ENCODE data around the gene ARMC7. TPM values are rescaled to one million over a fixed set of nuclear protein-coding genes. Genes with fewer than 3 reads are reported as not detected.

The ARMC7 gene
- polyA plus RNA-seq, 1 donor from 2014 or later = 3.7 TPM

GRCh38 chr17:75116737-75117136 is 7.0 kb downstream of the ARMC7 start:
- Histone ChIP-seq H3K36me3 (ENCODE audit: insufficient read depth, low read length) (no peaks in the 10 kb centered on the region), H2AFZ (ENCODE audit: low read depth, low read length) (no peak overlapping the region), H3K9me3 (ENCODE audit: low read length) (no peaks in the 10 kb centered on the region), H3K4me2 (ENCODE audit: low read length) (no peak overlapping the region), H3K9ac (ENCODE audit: low read length) (no peak overlapping the region), H3K4me3 (ENCODE audit: low read length) (no peak overlapping the region), H3F3A (ENCODE audit: insufficient read depth, low read length, poor library complexity, severe bottlenecking) (no peaks in the 10 kb centered on the region), H3K27ac (ENCODE audit: low read length) (no peak overlapping the region), H3K27me3 (ENCODE audit: insufficient read depth, low read depth, low read length) (no peaks in the 10 kb centered on the region), H3K9me2 (ENCODE audit: insufficient read depth, low read length) (no peaks in the 10 kb centered on the region), H3K79me2 (replicated peaks; ENCODE audit: insufficient read depth, low read length) (peaks cover 3% of the 10 kb centered on the region), H4K20me1 (ENCODE audit: insufficient read depth) (no peaks in the 10 kb centered on the region)
- TF ChIP-seq, protein P1, sequence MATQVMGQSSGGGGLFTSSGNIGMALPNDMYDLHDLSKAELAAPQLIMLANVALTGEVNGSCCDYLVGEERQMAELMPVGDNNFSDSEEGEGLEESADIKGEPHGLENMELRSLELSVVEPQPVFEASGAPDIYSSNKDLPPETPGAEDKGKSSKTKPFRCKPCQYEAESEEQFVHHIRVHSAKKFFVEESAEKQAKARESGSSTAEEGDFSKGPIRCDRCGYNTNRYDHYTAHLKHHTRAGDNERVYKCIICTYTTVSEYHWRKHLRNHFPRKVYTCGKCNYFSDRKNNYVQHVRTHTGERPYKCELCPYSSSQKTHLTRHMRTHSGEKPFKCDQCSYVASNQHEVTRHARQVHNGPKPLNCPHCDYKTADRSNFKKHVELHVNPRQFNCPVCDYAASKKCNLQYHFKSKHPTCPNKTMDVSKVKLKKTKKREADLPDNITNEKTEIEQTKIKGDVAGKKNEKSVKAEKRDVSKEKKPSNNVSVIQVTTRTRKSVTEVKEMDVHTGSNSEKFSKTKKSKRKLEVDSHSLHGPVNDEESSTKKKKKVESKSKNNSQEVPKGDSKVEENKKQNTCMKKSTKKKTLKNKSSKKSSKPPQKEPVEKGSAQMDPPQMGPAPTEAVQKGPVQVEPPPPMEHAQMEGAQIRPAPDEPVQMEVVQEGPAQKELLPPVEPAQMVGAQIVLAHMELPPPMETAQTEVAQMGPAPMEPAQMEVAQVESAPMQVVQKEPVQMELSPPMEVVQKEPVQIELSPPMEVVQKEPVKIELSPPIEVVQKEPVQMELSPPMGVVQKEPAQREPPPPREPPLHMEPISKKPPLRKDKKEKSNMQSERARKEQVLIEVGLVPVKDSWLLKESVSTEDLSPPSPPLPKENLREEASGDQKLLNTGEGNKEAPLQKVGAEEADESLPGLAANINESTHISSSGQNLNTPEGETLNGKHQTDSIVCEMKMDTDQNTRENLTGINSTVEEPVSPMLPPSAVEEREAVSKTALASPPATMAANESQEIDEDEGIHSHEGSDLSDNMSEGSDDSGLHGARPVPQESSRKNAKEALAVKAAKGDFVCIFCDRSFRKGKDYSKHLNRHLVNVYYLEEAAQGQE (IDR thresholded peaks at IDR 0.05; ENCODE audit: borderline replicate concordance) = no peak
- TF ChIP-seq MXI1 (conservative IDR thresholded peaks at IDR 0.05; ENCODE audit: poor library complexity, severe bottlenecking) (no peak), EP300 (conservative IDR thresholded peaks at IDR 0.05; ENCODE audit: poor library complexity, severe bottlenecking) (no peak), POLR2AphosphoS5 (IDR thresholded peaks at IDR 0.05) (no peak), RAD21 (conservative IDR thresholded peaks at IDR 0.05) (no peak), SMC3 (conservative IDR thresholded peaks at IDR 0.05; ENCODE audit: poor library complexity) (no peak), TAF1 (IDR thresholded peaks at IDR 0.05; ENCODE audit: low read depth) (no peak), EZH2 (IDR thresholded peaks at IDR 0.05; ENCODE audit: borderline replicate concordance, insufficient read depth, low read length, poor library complexity, severe bottlenecking) (no peak)
- TF ChIP-seq, protein P2, sequence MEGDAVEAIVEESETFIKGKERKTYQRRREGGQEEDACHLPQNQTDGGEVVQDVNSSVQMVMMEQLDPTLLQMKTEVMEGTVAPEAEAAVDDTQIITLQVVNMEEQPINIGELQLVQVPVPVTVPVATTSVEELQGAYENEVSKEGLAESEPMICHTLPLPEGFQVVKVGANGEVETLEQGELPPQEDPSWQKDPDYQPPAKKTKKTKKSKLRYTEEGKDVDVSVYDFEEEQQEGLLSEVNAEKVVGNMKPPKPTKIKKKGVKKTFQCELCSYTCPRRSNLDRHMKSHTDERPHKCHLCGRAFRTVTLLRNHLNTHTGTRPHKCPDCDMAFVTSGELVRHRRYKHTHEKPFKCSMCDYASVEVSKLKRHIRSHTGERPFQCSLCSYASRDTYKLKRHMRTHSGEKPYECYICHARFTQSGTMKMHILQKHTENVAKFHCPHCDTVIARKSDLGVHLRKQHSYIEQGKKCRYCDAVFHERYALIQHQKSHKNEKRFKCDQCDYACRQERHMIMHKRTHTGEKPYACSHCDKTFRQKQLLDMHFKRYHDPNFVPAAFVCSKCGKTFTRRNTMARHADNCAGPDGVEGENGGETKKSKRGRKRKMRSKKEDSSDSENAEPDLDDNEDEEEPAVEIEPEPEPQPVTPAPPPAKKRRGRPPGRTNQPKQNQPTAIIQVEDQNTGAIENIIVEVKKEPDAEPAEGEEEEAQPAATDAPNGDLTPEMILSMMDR (IDR thresholded peaks at IDR 0.05; ENCODE audit: poor library complexity, severe bottlenecking) = no peak

GRCh38 chr17:75118307-75118706 is 8.5 kb downstream of the ARMC7 start:
- TF ChIP-seq, protein P1 (IDR thresholded peaks at IDR 0.05; ENCODE audit: borderline replicate concordance) = no peak
- no peak for TF ChIP-seq SMC3 (conservative IDR thresholded peaks at IDR 0.05; ENCODE audit: poor library complexity)
- TF ChIP-seq, protein P2 (IDR thresholded peaks at IDR 0.05; ENCODE audit: poor library complexity, severe bottlenecking) = no peak
- no peak for TF ChIP-seq EZH2 (IDR thresholded peaks at IDR 0.05; ENCODE audit: borderline replicate concordance, insufficient read depth, low read length, poor library complexity, severe bottlenecking)
- TF ChIP-seq RAD21 (conservative IDR thresholded peaks at IDR 0.05) = no peak
- TF ChIP-seq POLR2AphosphoS5 (IDR thresholded peaks at IDR 0.05) = no peak
- no peak for TF ChIP-seq MXI1 (conservative IDR thresholded peaks at IDR 0.05; ENCODE audit: poor library complexity, severe bottlenecking)
- no peak for TF ChIP-seq EP300 (conservative IDR thresholded peaks at IDR 0.05; ENCODE audit: poor library complexity, severe bottlenecking)
- TF ChIP-seq TAF1 (IDR thresholded peaks at IDR 0.05; ENCODE audit: low read depth) = no peak
- Histone ChIP-seq H4K20me1 (ENCODE audit: insufficient read depth) (no peaks in the 10 kb centered on the region), H3K36me3 (ENCODE audit: insufficient read depth, low read length) (no peaks in the 10 kb centered on the region), H3K9ac (ENCODE audit: low read length) (no peak overlapping the region), H3K27ac (ENCODE audit: low read length) (no peak overlapping the region), H2AFZ (ENCODE audit: low read depth, low read length) (no peak overlapping the region), H3K4me3 (ENCODE audit: low read length) (no peak overlapping the region), H3K27me3 (ENCODE audit: insufficient read depth, low read depth, low read length) (no peaks in the 10 kb centered on the region), H3K4me2 (ENCODE audit: low read length) (no peak overlapping the region), H3K9me3 (ENCODE audit: low read length) (no peaks in the 10 kb centered on the region), H3K79me2 (replicated peaks; ENCODE audit: insufficient read depth, low read length) (peaks cover 3% of the 10 kb centered on the region), H3F3A (ENCODE audit: insufficient read depth, low read length, poor library complexity, severe bottlenecking) (no peaks in the 10 kb centered on the region), H3K9me2 (ENCODE audit: insufficient read depth, low read length) (no peaks in the 10 kb centered on the region)

All from neural cell (in vitro differentiated cells).